ENCODE results near the gene PSMD6. TPM values are rescaled to one million over a fixed set of nuclear protein-coding genes. Genes with fewer than 3 reads are reported as not detected.

Gene PSMD6
- polyA plus RNA-seq, 4 donors = 79.6 to 127 (median 120) TPM

GRCh38 chr3:63980830-63981498, 42.3 kb downstream of the PSMD6 start:
- no peak for DNase-seq (ENCODE audit: low read depth in 4 of 4, low spot score in 3 of 4)

GRCh38 chr3:63980019-63980418, 43.3 kb downstream of the PSMD6 start:
- DNase-seq (ENCODE audit: low read depth in 4 of 4, low spot score in 3 of 4) = no peak

DNA sequence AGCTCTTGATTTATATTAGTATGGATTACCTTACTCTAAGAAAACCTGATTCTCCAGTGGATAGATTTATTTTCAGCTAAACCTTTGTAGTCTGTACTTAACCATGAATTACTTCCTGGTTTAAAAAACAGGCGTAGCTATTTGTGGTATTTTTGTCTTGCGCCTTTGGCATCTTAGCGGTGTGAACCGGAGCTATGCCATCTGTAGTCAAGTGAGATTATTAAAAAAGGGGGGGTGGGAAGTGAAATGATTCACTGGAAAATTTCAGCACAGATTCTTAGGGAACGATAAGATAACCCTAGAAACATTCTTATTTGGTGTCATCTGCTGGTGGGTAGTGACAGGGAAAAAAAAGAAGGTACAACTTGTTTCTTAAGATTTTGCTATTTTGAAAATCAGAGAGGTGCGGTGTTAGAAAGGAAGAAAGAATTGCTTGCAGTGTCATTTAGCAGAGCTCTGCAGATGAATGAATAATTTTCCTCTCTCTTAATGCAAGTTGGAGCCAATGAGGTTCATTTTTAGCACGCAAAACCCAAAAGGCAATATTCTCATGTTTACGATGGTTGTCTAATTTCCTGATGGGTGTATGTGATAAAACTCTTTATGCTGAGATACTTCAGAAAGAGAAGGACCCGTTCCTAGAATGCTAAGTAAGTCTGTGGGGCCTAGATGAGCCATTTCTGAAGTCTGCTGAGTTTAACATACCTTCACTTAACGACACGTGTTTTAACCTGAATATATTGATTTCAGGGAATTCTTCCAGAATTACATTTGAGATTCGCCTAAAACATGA, 44.0 kb downstream of the PSMD6 start:
- DNase-seq (ENCODE audit: low read depth in 4 of 4, low spot score in 3 of 4) = no peak

- DNase-seq (ENCODE audit: low read depth in 4 of 4, low spot score in 3 of 4) = no peak
Measured at GRCh38 chr3:63977893-63978292, 45.4 kb downstream of the PSMD6 start.

- DNase-seq (ENCODE audit: low read depth in 4 of 4, low spot score in 3 of 4) = no peak
Measured at GRCh38 chr3:63976872-63977200, 46.5 kb downstream of the PSMD6 start.

DNA sequence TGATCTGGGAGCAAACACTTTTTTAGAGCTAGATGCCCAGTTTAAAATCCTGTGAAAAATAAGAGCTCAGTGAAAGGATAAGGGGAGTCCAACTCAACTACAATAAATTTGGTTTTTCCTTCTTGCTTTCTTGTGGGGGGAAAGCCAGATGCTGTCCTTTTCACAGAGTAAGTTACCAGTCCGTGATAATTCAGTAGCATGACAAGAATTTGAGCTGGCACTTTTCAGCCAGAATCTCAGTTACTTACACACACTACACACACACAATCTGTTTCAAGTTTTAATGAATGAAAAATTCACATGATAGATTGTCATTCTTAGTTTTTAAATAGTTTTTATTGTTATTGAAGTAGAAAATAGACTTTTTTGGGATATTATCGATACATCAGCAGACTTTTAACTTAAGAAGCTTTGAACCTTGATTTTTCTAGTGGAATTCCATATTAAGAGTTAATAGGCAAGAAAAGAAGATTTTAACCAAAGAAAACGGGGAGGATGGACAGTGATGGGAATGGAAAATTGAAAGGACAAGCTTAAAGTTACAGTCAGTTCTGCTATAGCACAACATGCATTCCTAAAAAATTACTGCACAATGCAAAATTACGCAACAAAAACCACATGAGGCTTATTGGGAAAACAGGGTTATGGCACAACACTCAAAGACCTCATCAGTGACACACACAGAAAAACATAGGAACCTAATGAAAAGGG, 47.0 kb downstream of the PSMD6 start:
- no peak for DNase-seq (ENCODE audit: low read depth in 4 of 4, low spot score in 3 of 4)

- no peak for DNase-seq (ENCODE audit: low read depth in 4 of 4, low spot score in 3 of 4)
Measured at GRCh38 chr3:63975723-63976122, 47.6 kb downstream of the PSMD6 start.

DNA sequence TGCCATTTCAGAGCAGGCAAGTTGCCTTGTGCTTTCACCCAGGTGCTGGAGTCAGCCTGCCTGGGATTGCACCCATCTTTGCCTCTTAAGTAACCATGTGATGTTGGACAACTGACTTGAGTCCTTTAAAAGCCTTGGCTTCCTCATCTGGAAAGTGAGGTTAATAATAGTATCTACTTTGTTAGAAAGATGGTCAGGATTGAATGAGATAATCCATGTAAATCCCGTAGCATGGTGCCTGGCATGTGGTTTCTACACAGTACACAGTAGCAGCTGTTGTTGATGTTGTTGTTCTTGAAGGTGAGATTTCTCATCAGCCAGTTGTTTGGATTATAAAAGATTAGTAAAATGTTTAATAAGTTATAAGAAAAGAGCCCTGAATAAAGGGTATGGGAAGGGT, 48.8 kb downstream of the PSMD6 start:
- no peak for DNase-seq (ENCODE audit: low read depth in 4 of 4, low spot score in 3 of 4)

GRCh38 chr3:63973406-63973805, 49.9 kb downstream of the PSMD6 start:
- no peak for DNase-seq (ENCODE audit: low read depth in 4 of 4, low spot score in 3 of 4)

DNA sequence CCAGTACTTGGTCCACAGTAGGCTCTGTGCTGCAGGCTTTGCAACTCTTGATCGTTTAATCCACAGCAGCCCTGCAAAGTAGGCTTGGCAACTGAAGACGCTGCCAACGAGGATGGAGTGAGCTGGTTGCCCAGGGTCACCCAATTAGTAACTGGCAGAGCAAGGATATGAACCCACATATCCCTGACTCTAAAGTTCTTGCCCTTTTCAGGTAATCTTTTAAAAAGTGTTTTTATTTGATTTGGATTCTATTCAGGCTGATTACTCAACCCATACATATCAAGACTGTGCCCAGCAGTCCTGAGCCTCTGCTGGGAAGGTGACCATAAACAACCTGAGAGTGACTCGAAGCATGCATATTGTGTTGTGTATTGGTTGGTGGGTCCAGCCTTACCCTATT, 50.3 kb downstream of the PSMD6 start:
- no peak for DNase-seq (ENCODE audit: low read depth in 4 of 4, low spot score in 3 of 4)

GRCh38 chr3:63972196-63972595, 51.1 kb downstream of the PSMD6 start:
- no peak for DNase-seq (ENCODE audit: low read depth in 4 of 4, low spot score in 3 of 4)

- no peak for DNase-seq (ENCODE audit: low read depth in 4 of 4, low spot score in 3 of 4)
Measured at GRCh38 chr3:63970631-63971475, 52.4 kb downstream of the PSMD6 start.

DNA sequence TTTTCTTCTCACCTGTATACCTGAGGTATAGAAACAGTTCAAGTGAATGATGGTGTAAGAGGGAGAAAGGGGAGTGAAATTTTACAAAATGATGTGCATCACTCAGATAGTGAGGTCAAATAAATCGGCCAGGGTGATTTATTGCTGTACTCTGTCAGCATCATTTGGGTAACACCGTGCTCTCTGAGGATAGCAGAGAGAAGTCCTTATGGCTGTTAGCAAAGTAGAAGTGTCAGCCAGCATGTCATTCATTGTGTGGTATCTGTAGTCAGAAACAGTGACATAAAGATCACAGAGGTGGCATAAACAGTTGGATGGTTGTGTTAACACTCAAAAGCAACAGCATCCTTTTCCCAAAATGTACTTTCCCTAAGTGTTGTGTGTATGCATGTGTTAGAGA, 53.4 kb downstream of the PSMD6 start:
- no peak for DNase-seq (ENCODE audit: low read depth in 4 of 4, low spot score in 3 of 4)

GRCh38 chr3:63968612-63969350, 54.5 kb downstream of the PSMD6 start:
- no peak for DNase-seq (ENCODE audit: low read depth in 4 of 4, low spot score in 3 of 4)

DNA sequence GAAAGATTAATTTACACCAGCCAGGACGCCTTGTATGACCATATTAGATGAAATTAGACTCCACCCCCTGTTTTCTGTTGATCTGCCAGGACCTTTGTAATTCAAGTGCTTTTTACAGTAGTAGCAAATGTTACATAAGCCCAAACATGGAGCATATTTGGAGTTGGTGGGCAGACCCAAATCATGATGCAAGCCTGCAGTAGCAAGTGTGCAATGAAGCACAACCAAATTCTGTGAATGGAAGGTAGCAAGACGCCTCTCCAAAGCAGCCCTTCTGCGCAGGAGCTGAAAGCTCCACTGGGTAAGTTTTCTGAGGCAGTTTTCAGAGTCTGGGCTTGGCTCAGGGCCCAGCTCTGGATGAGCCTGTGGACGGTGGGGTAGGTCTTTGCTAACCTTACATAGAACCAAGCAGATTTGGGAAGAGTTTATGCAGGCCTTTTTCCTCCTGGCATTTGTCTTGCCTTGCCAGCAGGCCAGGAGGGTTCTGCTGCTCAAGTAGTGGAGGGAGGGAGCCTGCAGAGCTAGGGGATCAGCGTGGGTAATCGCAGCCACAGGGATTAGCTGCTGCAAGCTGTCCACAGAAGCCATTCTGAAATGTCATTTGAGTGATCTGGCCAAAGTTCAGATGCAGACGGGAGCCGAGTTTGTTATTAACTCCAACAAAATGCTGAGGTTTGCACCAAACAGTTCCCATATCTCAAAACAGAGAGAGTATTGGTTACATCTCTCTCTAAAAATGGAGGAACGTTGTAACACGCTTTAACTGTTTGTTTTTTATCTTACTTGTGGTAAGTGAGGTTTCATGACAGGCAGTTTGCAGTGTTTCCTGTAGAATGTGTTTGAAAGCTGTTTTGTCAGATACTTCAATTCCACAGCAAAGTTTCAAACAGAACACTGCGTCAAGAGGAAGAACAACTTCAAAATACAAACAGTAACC, 55.4 kb downstream of the PSMD6 start:
- no peak for DNase-seq (ENCODE audit: low read depth in 4 of 4, low spot score in 3 of 4)

- no peak for DNase-seq (ENCODE audit: low read depth in 4 of 4, low spot score in 3 of 4)
Measured at GRCh38 chr3:63966871-63967270, 56.4 kb downstream of the PSMD6 start.

DNA sequence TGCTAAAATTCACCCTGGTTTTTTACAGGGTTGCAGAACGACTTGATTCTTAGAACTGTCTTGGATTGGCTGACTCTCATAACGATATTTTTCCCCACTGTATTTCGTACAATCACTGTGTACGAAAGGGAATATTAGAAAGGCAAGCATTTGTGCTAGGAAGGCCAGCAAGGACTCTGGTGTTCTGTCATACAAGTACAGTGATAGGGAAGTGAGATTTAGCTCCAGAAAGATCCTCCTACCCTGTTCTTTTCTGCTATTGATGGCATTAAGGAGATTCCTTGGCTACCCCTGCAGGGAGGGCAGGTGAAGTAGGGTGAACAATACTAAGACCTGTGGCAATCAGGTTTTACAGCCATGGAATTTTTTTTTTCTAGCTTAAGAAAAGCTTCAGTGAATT, 57.3 kb downstream of the PSMD6 start:
- no peak for DNase-seq (ENCODE audit: low read depth in 4 of 4, low spot score in 3 of 4)

- DNase-seq (ENCODE audit: low read depth in 4 of 4, low spot score in 3 of 4) = no peak
Measured at GRCh38 chr3:63964681-63965485, 58.4 kb downstream of the PSMD6 start.

Measured in left renal pelvis (tissue), 4 donors.